GM12892 (cell line): ENCODE measurements around the gene TEX11.

ENCODE experiments used
- POLR2A ChIP-seq: IDR thresholded peaks from 2 replicates; pipeline ENCODE4 v1.6.1; 2011; ENCODE audit warnings: low read depth, low read length, control low read depth
- POLR2AphosphoS5 ChIP-seq: IDR thresholded peaks from 2 replicates; pipeline ENCODE4 v1.6.1; 2011; ENCODE audit warnings: low read depth, low read length, control low read depth

GRCh38 chrX:70901465-70901864 is 7.0 kb downstream of the TEX11 start:
- TF ChIP-seq POLR2AphosphoS5 (no peak), POLR2A (no peak)
